ENCODE measurements around the gene IFNK. TPM values are rescaled to one million over a fixed set of nuclear protein-coding genes. Genes with fewer than 3 reads are reported as not detected.

IFNK gene
- total RNA-seq, 1 experiment from 2014 or later: not detected

DNA sequence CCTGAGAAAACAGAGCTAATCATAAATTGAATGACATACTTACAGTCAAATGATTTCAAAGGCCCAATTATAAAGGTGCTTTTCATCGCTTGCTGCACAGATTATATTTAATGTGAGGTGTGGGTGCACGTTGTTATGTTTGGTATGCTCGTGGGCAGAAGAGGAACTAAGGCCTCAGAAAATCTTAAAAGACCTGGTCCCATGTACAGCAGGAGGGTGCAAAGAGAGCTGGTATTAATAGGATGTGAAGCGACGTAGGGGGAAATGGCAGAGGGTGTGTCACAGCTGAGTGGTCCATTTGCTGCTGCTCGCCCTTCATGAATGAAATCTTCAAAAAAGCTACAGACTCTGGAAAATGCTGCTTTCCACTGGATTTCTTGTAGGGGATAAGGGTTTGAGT, 40.5 kb upstream of the IFNK start:
- H3K27ac ChIP-seq: no peak overlapping the region
- H2AFZ ChIP-seq: no peak overlapping the region
- TF ChIP-seq CTCF (conservative IDR thresholded peaks at IDR 0.05): no peak
- TF ChIP-seq EZH2 (IDR thresholded peaks at IDR 0.05; ENCODE audit: low read depth): no peak
- no peaks in the 10 kb centered on the region for H3K9me3 ChIP-seq (ENCODE audit: insufficient read depth, low read depth)
- H3K27me3 ChIP-seq (ENCODE audit: insufficient read depth, low read depth): no peaks in the 10 kb centered on the region
- no peaks in the 10 kb centered on the region for H3K36me3 ChIP-seq (ENCODE audit: low read depth)
- DNase-seq: no peak
- no TSS peak for BruUV-seq (replicated peaks)
- no peaks in the 10 kb centered on the region for H3K79me2 ChIP-seq (ENCODE audit: low read depth)
- intact Hi-C loops (cut with micrococcal nuclease; ENCODE audit: unreplicated experiment): no loop called here
- no peaks in the 10 kb centered on the region for H3K9me2 ChIP-seq (ENCODE audit: insufficient read depth)
- no peak overlapping the region for H3K4me2 ChIP-seq
- CTCF ChIA-PET: no interaction called here
- no peaks in the 10 kb centered on the region for H3F3A ChIP-seq (ENCODE audit: insufficient read depth, low read depth)
- H4K20me1 ChIP-seq (ENCODE audit: insufficient read depth): no peaks in the 10 kb centered on the region
- no peak overlapping the region for H3K4me3 ChIP-seq
- no peaks in the 10 kb centered on the region for H3K4me1 ChIP-seq (replicated peaks; ENCODE audit: insufficient read depth)
- POLR2A ChIA-PET (ENCODE audit: unreplicated experiment): interaction anchor here (0.7 kb wide), 1 partner anchor 35 kb away, joined by 5 read pairs; no protein-coding TSS in a partner anchor

- Histone ChIP-seq H3K36me3 (ENCODE audit: low read depth) (no peaks in the 10 kb centered on the region), H3K4me1 (replicated peaks; ENCODE audit: insufficient read depth) (no peaks in the 10 kb centered on the region), H3F3A (ENCODE audit: insufficient read depth, low read depth) (no peaks in the 10 kb centered on the region), H3K27me3 (ENCODE audit: insufficient read depth, low read depth) (no peaks in the 10 kb centered on the region), H3K4me2 (no peak overlapping the region), H4K20me1 (ENCODE audit: insufficient read depth) (no peaks in the 10 kb centered on the region), H2AFZ (no peak overlapping the region), H3K79me2 (ENCODE audit: low read depth) (no peaks in the 10 kb centered on the region), H3K27ac (no peak overlapping the region), H3K9me3 (ENCODE audit: insufficient read depth, low read depth) (no peaks in the 10 kb centered on the region), H3K4me3 (no peak overlapping the region), H3K9me2 (ENCODE audit: insufficient read depth) (no peaks in the 10 kb centered on the region)
- ChIA-PET POLR2A (ENCODE audit: unreplicated experiment) (no interaction called here), CTCF (no interaction called here)
- intact Hi-C loops (cut with micrococcal nuclease; ENCODE audit: unreplicated experiment): no loop called here
- no peak for DNase-seq
- TF ChIP-seq EZH2 (IDR thresholded peaks at IDR 0.05; ENCODE audit: low read depth) (no peak), CTCF (conservative IDR thresholded peaks at IDR 0.05) (no peak)
- no TSS peak for BruUV-seq (replicated peaks)
These were observed 38.9 kb upstream of the IFNK start for GRCh38 chr9:27485158-27485557.

- H3K4me3 ChIP-seq: no peak overlapping the region
- H3K9me2 ChIP-seq (ENCODE audit: insufficient read depth): no peaks in the 10 kb centered on the region
- intact Hi-C loops (cut with micrococcal nuclease; ENCODE audit: unreplicated experiment): no loop called here
- H3K27ac ChIP-seq: no peak overlapping the region
- no peaks in the 10 kb centered on the region for H3K4me1 ChIP-seq (replicated peaks; ENCODE audit: insufficient read depth)
- no peaks in the 10 kb centered on the region for H3K27me3 ChIP-seq (ENCODE audit: insufficient read depth, low read depth)
- H3K79me2 ChIP-seq (ENCODE audit: low read depth): no peaks in the 10 kb centered on the region
- DNase-seq: no peak
- H3F3A ChIP-seq (ENCODE audit: insufficient read depth, low read depth): no peaks in the 10 kb centered on the region
- TF ChIP-seq EZH2 (IDR thresholded peaks at IDR 0.05; ENCODE audit: low read depth) (no peak), CTCF (conservative IDR thresholded peaks at IDR 0.05) (no peak)
- H3K9me3 ChIP-seq (ENCODE audit: insufficient read depth, low read depth): no peaks in the 10 kb centered on the region
- no peak overlapping the region for H3K4me2 ChIP-seq
- no peak overlapping the region for H2AFZ ChIP-seq
- POLR2A ChIA-PET (ENCODE audit: unreplicated experiment): no interaction called here
- no peaks in the 10 kb centered on the region for H3K36me3 ChIP-seq (ENCODE audit: low read depth)
- CTCF ChIA-PET: no interaction called here
- no peaks in the 10 kb centered on the region for H4K20me1 ChIP-seq (ENCODE audit: insufficient read depth)
- no TSS peak for BruUV-seq (replicated peaks)
These were observed 36.9 kb upstream of the IFNK start for GRCh38 chr9:27487128-27487640.

Measured in PC-9 (cell line).